ENCODE measurements around the gene PKHD1.
"Not testable (repeated sequence)": the region's sequence is repeated elsewhere in the genome, so short reads cannot be mapped to it uniquely, and the experiment has no call there.

GRCh38 chr6:51982695-51983094 is 104.7 kb downstream of the PKHD1 start:
- not testable (repeated sequence) for TF ChIP-seq EZH2 (IDR thresholded peaks at IDR 0.05; ENCODE audit: borderline replicate concordance, low read depth, low read length, poor library complexity, severe bottlenecking)
- TF ChIP-seq, protein P1, sequence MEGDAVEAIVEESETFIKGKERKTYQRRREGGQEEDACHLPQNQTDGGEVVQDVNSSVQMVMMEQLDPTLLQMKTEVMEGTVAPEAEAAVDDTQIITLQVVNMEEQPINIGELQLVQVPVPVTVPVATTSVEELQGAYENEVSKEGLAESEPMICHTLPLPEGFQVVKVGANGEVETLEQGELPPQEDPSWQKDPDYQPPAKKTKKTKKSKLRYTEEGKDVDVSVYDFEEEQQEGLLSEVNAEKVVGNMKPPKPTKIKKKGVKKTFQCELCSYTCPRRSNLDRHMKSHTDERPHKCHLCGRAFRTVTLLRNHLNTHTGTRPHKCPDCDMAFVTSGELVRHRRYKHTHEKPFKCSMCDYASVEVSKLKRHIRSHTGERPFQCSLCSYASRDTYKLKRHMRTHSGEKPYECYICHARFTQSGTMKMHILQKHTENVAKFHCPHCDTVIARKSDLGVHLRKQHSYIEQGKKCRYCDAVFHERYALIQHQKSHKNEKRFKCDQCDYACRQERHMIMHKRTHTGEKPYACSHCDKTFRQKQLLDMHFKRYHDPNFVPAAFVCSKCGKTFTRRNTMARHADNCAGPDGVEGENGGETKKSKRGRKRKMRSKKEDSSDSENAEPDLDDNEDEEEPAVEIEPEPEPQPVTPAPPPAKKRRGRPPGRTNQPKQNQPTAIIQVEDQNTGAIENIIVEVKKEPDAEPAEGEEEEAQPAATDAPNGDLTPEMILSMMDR (conservative IDR thresholded peaks at IDR 0.05; ENCODE audit: low read depth, low read length), result not testable (repeated sequence)
